NCI-H1092 (cell line): ENCODE data around the gene GBA3.
A peak's percentile ranks its signal among the peaks of the same experiment; 100 is the strongest.

Experiments used
- DNase-seq: peaks from one replicate; lab custom pipeline; 2025; lab: John Stamatoyannopoulos, UW

The GBA3 gene

GRCh38 chr4:22787753-22788375 lies 95.1 kb downstream of the GBA3 start:
- DNase-seq = no peak

GRCh38 chr4:22790631-22791030 lies 97.9 kb downstream of the GBA3 start:
- no peak for DNase-seq

GRCh38 chr4:22794732-22795131 lies 102.0 kb downstream of the GBA3 start:
- DNase-seq = no peak

GRCh38 chr4:22801391-22801790 lies 108.7 kb downstream of the GBA3 start:
- DNase-seq = no peak

- no peak for DNase-seq
Observed at GRCh38 chr4:22802876-22803275, 110.1 kb downstream of the GBA3 start.

GRCh38 chr4:22803512-22803911 lies 110.8 kb downstream of the GBA3 start:
- no peak for DNase-seq

- DNase-seq = no peak
Observed at GRCh38 chr4:22814906-22815305, 122.2 kb downstream of the GBA3 start.

GRCh38 chr4:22824091-22824490 lies 131.4 kb downstream of the GBA3 start:
- no peak for DNase-seq

GRCh38 chr4:22842360-22843018 lies 149.8 kb downstream of the GBA3 start:
- DNase-seq = no peak

- no peak for DNase-seq
Observed at GRCh38 chr4:22848332-22848731, 155.6 kb downstream of the GBA3 start.

GRCh38 chr4:22850055-22850454 lies 157.3 kb downstream of the GBA3 start:
- DNase-seq = peak; percentile 66

- DNase-seq = peak; percentile 12
Observed at GRCh38 chr4:22850630-22851029, 157.9 kb downstream of the GBA3 start.

GRCh38 chr4:22857411-22857810 lies 164.7 kb downstream of the GBA3 start:
- DNase-seq = no peak

- DNase-seq = no peak
Observed at GRCh38 chr4:22859318-22859717, 166.6 kb downstream of the GBA3 start.
